Kidney epithelial cell (primary cell): ENCODE data around the gene AGBL4. TPM values are rescaled to one million over a fixed set of nuclear protein-coding genes. Genes with fewer than 3 reads are reported as not detected.

Experiments used
- DNase-seq: peaks from one replicate; pipeline ENCODE4 v3.0.0-alpha.2; 2010; ENCODE audit warnings: low read depth
- H3K27me3 ChIP-seq: 2 replicates; pipeline ENCODE4 v1.6.0; 2011; ENCODE audit warnings: low read length; ENCODE audit not compliant: control insufficient read depth, insufficient read depth
- H3K36me3 ChIP-seq: 2 replicates; pipeline ENCODE4 v1.5.1; 2011; ENCODE audit warnings: low read length; ENCODE audit not compliant: control insufficient read depth, insufficient read depth
- H3K4me3 ChIP-seq: 2 replicates; pipeline ENCODE4 v1.5.1; 2011; ENCODE audit warnings: low read depth, mild to moderate bottlenecking, control low read depth, low read length
- CTCF ChIP-seq: IDR thresholded peaks from 2 replicates; pipeline ENCODE4 v1.5.1; 2011; ENCODE audit warnings: mild to moderate bottlenecking, moderate library complexity, low read length, control low read depth, inconsistent platforms; ENCODE audit not compliant: insufficient read depth, poor library complexity, severe bottlenecking
- total RNA-seq: library from RNA; depleted of rRNA; stranded (reverse); fragments of >200 nt; gene quantifications from 2 replicates; pipeline ENCODE4 v1.2.3, GENCODE V29; 2015

Gene AGBL4
- total RNA-seq, 1 donor from 2014 or later: not detected

DNA sequence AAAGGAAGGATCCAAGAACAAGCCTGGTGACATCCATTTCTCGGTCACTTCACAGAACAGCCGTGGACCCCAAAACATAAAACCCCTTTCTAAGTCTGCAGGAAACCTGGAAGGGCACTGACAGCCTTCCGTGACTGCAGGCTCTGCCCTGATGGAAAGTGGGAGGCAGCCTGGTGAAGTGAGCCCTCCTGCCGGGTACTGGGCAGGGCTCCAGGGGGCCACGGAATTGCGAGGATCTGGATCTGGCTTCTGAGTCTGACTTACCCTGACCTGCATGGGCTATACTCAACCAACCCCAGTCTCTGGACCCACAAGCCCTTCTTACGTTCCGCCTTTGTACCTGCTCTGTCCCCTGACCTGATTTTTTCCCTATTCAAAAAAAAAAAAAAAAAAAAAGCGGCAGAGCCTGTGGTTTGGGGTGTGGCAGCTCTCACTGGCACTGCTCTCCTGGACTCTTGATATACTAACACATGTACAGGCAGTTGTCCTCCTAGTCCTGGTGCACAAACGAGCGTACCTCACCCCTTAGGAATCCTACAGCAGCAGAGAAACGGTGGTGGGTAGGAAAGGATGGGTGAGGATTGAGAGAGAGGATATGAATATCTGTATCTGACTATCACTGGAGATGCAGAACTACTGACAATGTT lies 1330.0 kb downstream of the AGBL4 start:
- no peak for DNase-seq
- Histone ChIP-seq H3K4me3 (no peak overlapping the region), H3K27me3 (no peaks in the 10 kb centered on the region), H3K36me3 (no peaks in the 10 kb centered on the region)
- no peak for TF ChIP-seq CTCF

- DNase-seq: no peak
- H3K4me3 ChIP-seq: no peak overlapping the region
- TF ChIP-seq CTCF: no peak
- no peaks in the 10 kb centered on the region for H3K36me3 ChIP-seq
- H3K27me3 ChIP-seq: no peaks in the 10 kb centered on the region
These were observed 1330.6 kb downstream of the AGBL4 start for GRCh38 chr1:48693180-48693579.

- no peak for DNase-seq
- Histone ChIP-seq H3K27me3 (no peaks in the 10 kb centered on the region), H3K4me3 (no peak overlapping the region), H3K36me3 (no peaks in the 10 kb centered on the region)
- TF ChIP-seq CTCF: no peak
These were observed 1331.5 kb downstream of the AGBL4 start for GRCh38 chr1:48692235-48692634.

DNA sequence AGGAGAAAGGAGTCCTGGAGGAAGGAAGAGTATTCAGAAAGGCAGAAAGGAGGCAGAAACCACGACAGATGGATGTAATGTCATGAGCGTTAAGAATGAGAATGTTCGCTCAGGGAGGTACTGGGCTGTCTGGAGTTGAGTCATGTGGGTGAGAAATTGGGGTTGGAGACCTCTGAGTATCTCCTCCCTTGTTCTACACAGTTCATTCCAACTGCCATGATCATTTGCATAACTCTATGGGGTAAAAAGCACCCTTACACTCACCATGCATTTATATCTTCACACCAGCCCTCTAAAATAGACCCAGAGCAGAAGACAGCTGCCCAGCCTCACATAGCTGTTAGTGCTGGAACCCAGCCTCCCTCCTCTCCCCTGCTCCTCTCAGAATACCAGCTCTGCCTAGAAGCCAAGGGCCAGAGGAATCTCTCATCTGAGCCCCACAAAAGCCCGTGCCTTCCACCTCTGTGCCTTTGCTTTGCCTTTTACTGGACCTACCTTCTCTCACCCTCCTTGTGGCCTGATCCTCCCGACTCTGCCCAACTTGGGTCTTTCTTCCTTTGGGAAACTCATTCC lies 1332.2 kb downstream of the AGBL4 start:
- no peak for DNase-seq
- no peak for TF ChIP-seq CTCF

GRCh38 chr1:48688102-48688760 lies 1335.5 kb downstream of the AGBL4 start:
- DNase-seq: no peak
- TF ChIP-seq CTCF: peak; percentile 35
- Histone ChIP-seq H3K36me3 (no peaks in the 10 kb centered on the region), H3K4me3 (no peak overlapping the region), H3K27me3 (no peaks in the 10 kb centered on the region)

More for the DNA sequence above, 1332.2 kb downstream of the AGBL4 start:
- Histone ChIP-seq H3K36me3 (no peaks in the 10 kb centered on the region), H3K4me3 (no peak overlapping the region), H3K27me3 (no peaks in the 10 kb centered on the region)
